Body of pancreas (tissue), 4 donors: ENCODE measurements around the gene NAXE.
"Not testable (repeated sequence)": the region's sequence is repeated elsewhere in the genome, so short reads cannot be mapped to it uniquely, and the experiment has no call there.

Experiments used
- CTCF ChIP-seq, 7 experiments: fragments of 450-650 bp in 4 of 7; fragments of 200-600 bp in 3 of 7; sonication (generic) in 3 of 7; IDR thresholded peaks; one replicate each; pipeline ENCODE4 v1.5.1; 2016 to 2019; ENCODE audit warnings: antibody characterized with exemption in 7 of 7
- POLR2A ChIP-seq, 3 donors: fragments of 450-650 bp; IDR thresholded peaks; one replicate each; pipeline ENCODE4 v1.6.1; 2016; ENCODE audit warnings: antibody characterized with exemption in 3 of 3, mild to moderate bottlenecking in 2 of 3

- not testable (repeated sequence) for TF ChIP-seq CTCF, POLR2A (IDR thresholded peaks at IDR 0.05)
These were observed 3.6 kb upstream of the NAXE start for GRCh38 chr1:156587927-156588326.
